ENCODE results near the gene KAT14.

KAT14 gene

DNA sequence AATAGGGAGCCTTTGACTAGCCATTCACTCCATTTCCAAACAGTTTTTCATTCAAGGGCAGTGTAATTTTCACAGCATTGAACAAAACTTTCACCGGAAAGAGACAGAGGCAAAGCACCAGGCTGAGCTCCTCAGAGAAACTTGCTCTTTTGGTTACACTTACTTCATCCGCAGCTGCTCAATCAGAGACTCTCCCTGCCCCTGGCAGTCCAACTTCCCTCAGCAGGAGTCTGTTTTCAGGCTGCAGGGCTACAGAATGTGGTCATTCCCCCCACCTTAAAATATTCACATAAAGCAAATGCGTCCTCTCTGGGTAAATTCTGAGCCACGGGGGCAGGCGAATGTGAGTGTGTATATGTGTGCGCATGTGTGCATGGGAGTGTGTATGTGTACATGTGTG, 80.6 kb downstream of the KAT14 start:
- Histone ChIP-seq H3K9ac (ENCODE audit: low read length) (no peak overlapping the region), H3K79me2 (ENCODE audit: insufficient read depth, low read length) (no peaks in the 10 kb centered on the region), H3K27me3 (ENCODE audit: low read length) (no peaks in the 10 kb centered on the region), H3K4me3 (ENCODE audit: insufficient read depth, low read length, poor library complexity, severe bottlenecking) (no peak overlapping the region), H3K9me2 (replicated peaks; ENCODE audit: insufficient read depth, low read length) (no peaks in the 10 kb centered on the region), H3K9me3 (ENCODE audit: insufficient read depth, low read length) (no peaks in the 10 kb centered on the region), H3K27ac (ENCODE audit: low read depth, low read length) (no peak overlapping the region), H3K4me2 (ENCODE audit: low read depth, low read length, poor library complexity, severe bottlenecking) (no peak overlapping the region), H4K20me1 (ENCODE audit: low read depth, low read length) (no peaks in the 10 kb centered on the region), H2AFZ (ENCODE audit: low read depth, low read length, severe bottlenecking) (no peak overlapping the region), H3K36me3 (ENCODE audit: low read length) (no peaks in the 10 kb centered on the region), H3F3A (ENCODE audit: insufficient read depth) (no peaks in the 10 kb centered on the region)
- no peak for TF ChIP-seq EZH2phosphoT487 (conservative IDR thresholded peaks at IDR 0.05; ENCODE audit: low read length)
- TF ChIP-seq, protein P1, sequence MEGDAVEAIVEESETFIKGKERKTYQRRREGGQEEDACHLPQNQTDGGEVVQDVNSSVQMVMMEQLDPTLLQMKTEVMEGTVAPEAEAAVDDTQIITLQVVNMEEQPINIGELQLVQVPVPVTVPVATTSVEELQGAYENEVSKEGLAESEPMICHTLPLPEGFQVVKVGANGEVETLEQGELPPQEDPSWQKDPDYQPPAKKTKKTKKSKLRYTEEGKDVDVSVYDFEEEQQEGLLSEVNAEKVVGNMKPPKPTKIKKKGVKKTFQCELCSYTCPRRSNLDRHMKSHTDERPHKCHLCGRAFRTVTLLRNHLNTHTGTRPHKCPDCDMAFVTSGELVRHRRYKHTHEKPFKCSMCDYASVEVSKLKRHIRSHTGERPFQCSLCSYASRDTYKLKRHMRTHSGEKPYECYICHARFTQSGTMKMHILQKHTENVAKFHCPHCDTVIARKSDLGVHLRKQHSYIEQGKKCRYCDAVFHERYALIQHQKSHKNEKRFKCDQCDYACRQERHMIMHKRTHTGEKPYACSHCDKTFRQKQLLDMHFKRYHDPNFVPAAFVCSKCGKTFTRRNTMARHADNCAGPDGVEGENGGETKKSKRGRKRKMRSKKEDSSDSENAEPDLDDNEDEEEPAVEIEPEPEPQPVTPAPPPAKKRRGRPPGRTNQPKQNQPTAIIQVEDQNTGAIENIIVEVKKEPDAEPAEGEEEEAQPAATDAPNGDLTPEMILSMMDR (IDR thresholded peaks at IDR 0.05; ENCODE audit: insufficient read depth, low read length, poor library complexity, severe bottlenecking): no peak

DNA sequence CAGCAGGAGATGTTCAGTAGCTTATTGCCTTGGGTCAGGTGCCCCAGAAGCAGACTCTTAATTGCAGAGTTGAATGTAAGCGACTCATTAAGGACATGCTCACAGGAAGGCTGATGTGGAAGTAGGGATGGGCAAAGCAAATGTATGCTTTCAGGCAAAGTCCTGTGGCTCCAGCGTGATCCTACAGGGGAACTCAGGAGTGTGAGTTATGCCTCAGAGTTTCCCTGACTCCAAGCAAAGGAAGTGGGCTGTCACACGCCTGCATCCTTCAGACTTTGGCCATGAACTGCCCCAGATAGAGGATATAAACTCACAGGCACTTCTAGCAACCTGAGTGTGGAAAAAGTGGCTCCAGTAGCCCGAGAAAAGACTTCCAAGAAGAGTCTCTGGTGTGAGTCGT, 85.7 kb downstream of the KAT14 start:
- Histone ChIP-seq H3K9ac (ENCODE audit: low read length) (no peak overlapping the region), H3F3A (ENCODE audit: insufficient read depth) (no peaks in the 10 kb centered on the region), H3K27me3 (ENCODE audit: low read length) (no peaks in the 10 kb centered on the region), H3K9me2 (replicated peaks; ENCODE audit: insufficient read depth, low read length) (no peaks in the 10 kb centered on the region), H4K20me1 (ENCODE audit: low read depth, low read length) (no peaks in the 10 kb centered on the region), H3K4me2 (ENCODE audit: low read depth, low read length, poor library complexity, severe bottlenecking) (no peak overlapping the region), H2AFZ (ENCODE audit: low read depth, low read length, severe bottlenecking) (no peak overlapping the region), H3K36me3 (ENCODE audit: low read length) (no peaks in the 10 kb centered on the region), H3K9me3 (ENCODE audit: insufficient read depth, low read length) (no peaks in the 10 kb centered on the region), H3K79me2 (ENCODE audit: insufficient read depth, low read length) (no peaks in the 10 kb centered on the region), H3K4me3 (ENCODE audit: insufficient read depth, low read length, poor library complexity, severe bottlenecking) (no peak overlapping the region), H3K27ac (ENCODE audit: low read depth, low read length) (no peak overlapping the region)
- TF ChIP-seq, protein P1 (IDR thresholded peaks at IDR 0.05; ENCODE audit: insufficient read depth, low read length, poor library complexity, severe bottlenecking): no peak
- TF ChIP-seq EZH2phosphoT487 (conservative IDR thresholded peaks at IDR 0.05; ENCODE audit: low read length): no peak

DNA sequence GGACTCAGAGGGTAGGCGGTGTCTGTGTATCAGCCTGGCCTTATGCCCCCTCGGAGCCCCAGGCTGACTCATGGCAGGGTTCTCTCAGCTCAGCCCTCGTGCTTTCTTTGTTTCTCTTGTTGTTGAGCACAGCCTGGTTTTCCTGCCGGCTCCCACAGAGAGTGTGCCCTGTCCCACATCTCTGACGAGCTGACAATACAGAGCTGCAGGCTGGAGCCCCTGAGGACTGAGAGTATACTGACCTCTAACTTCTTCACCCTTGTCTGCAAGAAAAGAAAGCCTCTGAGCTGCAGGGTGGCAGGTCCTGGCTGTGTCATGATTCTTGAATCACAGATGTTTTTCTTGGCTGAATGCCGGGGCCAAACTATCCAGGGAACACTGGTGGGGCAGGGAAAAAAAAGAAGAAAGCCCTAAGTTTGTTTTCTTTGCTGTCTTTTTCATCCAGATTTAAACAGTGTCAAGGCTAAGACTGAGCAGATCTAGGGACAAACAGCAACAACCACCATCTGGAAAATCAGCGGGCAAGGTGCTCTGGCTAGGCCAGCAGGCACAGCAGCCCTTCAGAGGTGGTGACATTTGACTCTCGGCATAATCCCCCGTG, 87.4 kb downstream of the KAT14 start:
- Histone ChIP-seq H3K4me3 (ENCODE audit: insufficient read depth, low read length, poor library complexity, severe bottlenecking) (no peak overlapping the region), H3K27me3 (ENCODE audit: low read length) (no peaks in the 10 kb centered on the region), H4K20me1 (ENCODE audit: low read depth, low read length) (no peaks in the 10 kb centered on the region), H3K27ac (ENCODE audit: low read depth, low read length) (no peak overlapping the region), H3K4me2 (ENCODE audit: low read depth, low read length, poor library complexity, severe bottlenecking) (no peak overlapping the region), H2AFZ (ENCODE audit: low read depth, low read length, severe bottlenecking) (no peak overlapping the region), H3K79me2 (ENCODE audit: insufficient read depth, low read length) (no peaks in the 10 kb centered on the region), H3K36me3 (ENCODE audit: low read length) (no peaks in the 10 kb centered on the region), H3K9ac (ENCODE audit: low read length) (no peak overlapping the region), H3K9me3 (ENCODE audit: insufficient read depth, low read length) (no peaks in the 10 kb centered on the region), H3K9me2 (replicated peaks; ENCODE audit: insufficient read depth, low read length) (no peaks in the 10 kb centered on the region), H3F3A (ENCODE audit: insufficient read depth) (no peaks in the 10 kb centered on the region)
- TF ChIP-seq, protein P1 (IDR thresholded peaks at IDR 0.05; ENCODE audit: insufficient read depth, low read length, poor library complexity, severe bottlenecking): no peak
- TF ChIP-seq EZH2phosphoT487 (conservative IDR thresholded peaks at IDR 0.05; ENCODE audit: low read length): no peak
